Panc1 (cell line): ENCODE data around the gene TSPAN4. TPM values are rescaled to one million over a fixed set of nuclear protein-coding genes. Genes with fewer than 3 reads are reported as not detected.

Experiments used
- ATAC-seq: fragments of 200-7000 bp; cut with Tn5 transposase; 2 replicates; pipeline ENCODE4 v1.9.1; 2020; ENCODE audit warnings: mild to moderate bottlenecking, moderate library complexity
- BruUV-seq: library from RNA; stranded (reverse); fragments of 400-500 nt; replicated peaks from 2 replicates; lab custom pipeline; 2021; lab: Mats Ljungman, UMichigan
- CTCF ChIA-PET: fragments of 300-600 bp; sonication (Branson Sonifier 250); formaldehyde crosslinking; loops from one replicate; lab custom pipeline; 2022; ENCODE audit warnings: antibody characterized with exemption; lab: Charles Lee
- POLR2A ChIA-PET: fragments of 300-600 bp; sonication (Branson Sonifier 250); formaldehyde crosslinking; loops from one replicate; lab custom pipeline; 2022; ENCODE audit warnings: antibody characterized with exemption; lab: Charles Lee
- DNase-seq: peaks from one replicate; pipeline ENCODE4 v3.0.0-alpha.2; 2010; ENCODE audit warnings: low read depth, low spot score
- H3K27ac ChIP-seq: 2 replicates; pipeline ENCODE4 v1.5.1; 2011; ENCODE audit warnings: mild to moderate bottlenecking, low read length, inconsistent platforms
- H3K27me3 ChIP-seq: fragments of 200-500 bp; sonication (Bioruptor generic); 2 replicates; pipeline ENCODE4 v1.6.0; 2014; ENCODE audit warnings: low read length, inconsistent platforms; ENCODE audit not compliant: control insufficient read depth, insufficient read depth
- H3K36me3 ChIP-seq: fragments of 200-500 bp; sonication (Bioruptor generic); 2 replicates; pipeline ENCODE4 v1.5.1; 2014; ENCODE audit warnings: inconsistent platforms, mild to moderate bottlenecking, low read length, moderate library complexity; ENCODE audit not compliant: control insufficient read depth, insufficient read depth
- H3K4me1 ChIP-seq: 2 replicates; pipeline ENCODE4 v1.5.1; 2011; ENCODE audit warnings: inconsistent platforms, mild to moderate bottlenecking, low read length, moderate library complexity; ENCODE audit not compliant: control insufficient read depth, insufficient read depth
- H3K4me3 ChIP-seq, 2 experiments: 2 replicates each; pipeline ENCODE4 v1.5.1; 2011 to 2012; ENCODE audit warnings: low read depth in 2 of 2, low read length in 2 of 2, mild to moderate bottlenecking in 2 of 2, inconsistent platforms in 1 of 2, moderate library complexity in 1 of 2
- H3K9me3 ChIP-seq: fragments of 200-500 bp; sonication (Bioruptor generic); 2 replicates; pipeline ENCODE4 v1.5.1; 2014; ENCODE audit warnings: low read depth, mild to moderate bottlenecking, inconsistent platforms, low read length, moderate library complexity; ENCODE audit not compliant: control insufficient read depth, insufficient read depth
- POLR2AphosphoS5 ChIP-seq: IDR thresholded peaks from 2 replicates; pipeline ENCODE4 v1.6.1; 2012; ENCODE audit warnings: mild to moderate bottlenecking, low read depth, low read length, moderate library complexity
- SIN3A ChIP-seq: IDR thresholded peaks from 2 replicates; pipeline ENCODE4 v1.6.1; 2012; ENCODE audit warnings: low read depth, mild to moderate bottlenecking, low read length, moderate library complexity, borderline replicate concordance; ENCODE audit not compliant: insufficient read depth
- TCF7L2 ChIP-seq: IDR thresholded peaks from 2 replicates; pipeline ENCODE4 v1.6.1; 2011; ENCODE audit warnings: mild to moderate bottlenecking, low read depth, low read length, inconsistent platforms
- in situ Hi-C: cut with HindIII; loops from 2 replicates; pipeline ENCODE4 v1.10.0; 2016; ENCODE audit warnings: low sequenced_read_pairs, low pct_unique_long_range_greater_than_20kb
- intact Hi-C: fragments of 100-400 bp; cut with micrococcal nuclease; formaldehyde crosslinking; loops from one replicate; pipeline ENCODE4 v1.10.0; 2022; ENCODE audit not compliant: unreplicated experiment
- total RNA-seq: library from RNA; stranded (reverse); gene quantifications from one replicate; pipeline ENCODE4 v1.2.1, GENCODE V29; 2021; ENCODE audit not compliant: unreplicated experiment
- TF ChIP-seq, protein P1 (sequence below): fragments of 450-650 bp; IDR thresholded peaks from 2 replicates; pipeline ENCODE4 v1.5.1; 2017; ENCODE audit warnings: mild to moderate bottlenecking
- TF ChIP-seq, protein P2 (sequence below), 2 experiments: IDR thresholded peaks; 2 replicates each; pipeline ENCODE4 v1.6.1; 2011 to 2012; ENCODE audit warnings: low read depth in 2 of 2, control low read depth in 1 of 2, low read length in 1 of 2, mild to moderate bottlenecking in 1 of 2, moderate library complexity in 1 of 2; ENCODE audit not compliant: insufficient read depth in 1 of 2

TSPAN4 gene
- total RNA-seq, 1 experiment from 2014 or later, result 187 TPM

DNA sequence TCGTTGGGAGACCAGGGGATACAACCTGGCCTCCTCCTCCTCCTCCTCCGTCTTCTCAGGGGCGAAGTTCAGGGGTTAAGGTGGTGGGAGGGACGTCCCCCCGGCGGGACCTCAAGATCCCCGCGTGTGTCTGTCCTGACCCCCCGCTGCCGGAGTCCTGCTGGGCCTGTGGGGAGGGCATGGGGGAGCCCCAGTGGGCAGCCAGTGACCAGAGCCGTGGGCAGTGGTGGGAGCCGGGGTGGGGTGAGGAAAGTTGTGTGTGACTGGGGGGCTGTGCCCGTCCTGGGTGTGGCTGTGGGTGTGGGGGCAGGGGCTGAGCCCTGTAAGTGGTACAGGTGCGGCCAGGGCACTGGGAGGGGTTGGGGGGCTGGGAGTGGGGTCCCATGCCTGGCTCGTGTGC lies 10.1 kb downstream of the TSPAN4 start:
- ChIA-PET POLR2A (no interaction called here), CTCF (interaction anchor here (0.7 kb wide), 1 partner anchor 236 kb away, joined by 4 read pairs; no protein-coding TSS in a partner anchor)
- Histone ChIP-seq H3K9me3 (no peaks in the 10 kb centered on the region), H3K4me1 (peaks cover 45% of the 10 kb centered on the region), H3K4me3 (no peak overlapping the region), H3K36me3 (peaks cover 3% of the 10 kb centered on the region; the same call in 1 of the 2 replicates), H3K27me3 (no peaks in the 10 kb centered on the region), H3K27ac (no peak overlapping the region; the same call in 1 of the 2 replicates)
- no peak for TF ChIP-seq TCF7L2
- TF ChIP-seq, protein P1, sequence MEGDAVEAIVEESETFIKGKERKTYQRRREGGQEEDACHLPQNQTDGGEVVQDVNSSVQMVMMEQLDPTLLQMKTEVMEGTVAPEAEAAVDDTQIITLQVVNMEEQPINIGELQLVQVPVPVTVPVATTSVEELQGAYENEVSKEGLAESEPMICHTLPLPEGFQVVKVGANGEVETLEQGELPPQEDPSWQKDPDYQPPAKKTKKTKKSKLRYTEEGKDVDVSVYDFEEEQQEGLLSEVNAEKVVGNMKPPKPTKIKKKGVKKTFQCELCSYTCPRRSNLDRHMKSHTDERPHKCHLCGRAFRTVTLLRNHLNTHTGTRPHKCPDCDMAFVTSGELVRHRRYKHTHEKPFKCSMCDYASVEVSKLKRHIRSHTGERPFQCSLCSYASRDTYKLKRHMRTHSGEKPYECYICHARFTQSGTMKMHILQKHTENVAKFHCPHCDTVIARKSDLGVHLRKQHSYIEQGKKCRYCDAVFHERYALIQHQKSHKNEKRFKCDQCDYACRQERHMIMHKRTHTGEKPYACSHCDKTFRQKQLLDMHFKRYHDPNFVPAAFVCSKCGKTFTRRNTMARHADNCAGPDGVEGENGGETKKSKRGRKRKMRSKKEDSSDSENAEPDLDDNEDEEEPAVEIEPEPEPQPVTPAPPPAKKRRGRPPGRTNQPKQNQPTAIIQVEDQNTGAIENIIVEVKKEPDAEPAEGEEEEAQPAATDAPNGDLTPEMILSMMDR, result no peak
- no peak for TF ChIP-seq SIN3A
- TF ChIP-seq POLR2AphosphoS5, result no peak
- TF ChIP-seq, protein P2, sequence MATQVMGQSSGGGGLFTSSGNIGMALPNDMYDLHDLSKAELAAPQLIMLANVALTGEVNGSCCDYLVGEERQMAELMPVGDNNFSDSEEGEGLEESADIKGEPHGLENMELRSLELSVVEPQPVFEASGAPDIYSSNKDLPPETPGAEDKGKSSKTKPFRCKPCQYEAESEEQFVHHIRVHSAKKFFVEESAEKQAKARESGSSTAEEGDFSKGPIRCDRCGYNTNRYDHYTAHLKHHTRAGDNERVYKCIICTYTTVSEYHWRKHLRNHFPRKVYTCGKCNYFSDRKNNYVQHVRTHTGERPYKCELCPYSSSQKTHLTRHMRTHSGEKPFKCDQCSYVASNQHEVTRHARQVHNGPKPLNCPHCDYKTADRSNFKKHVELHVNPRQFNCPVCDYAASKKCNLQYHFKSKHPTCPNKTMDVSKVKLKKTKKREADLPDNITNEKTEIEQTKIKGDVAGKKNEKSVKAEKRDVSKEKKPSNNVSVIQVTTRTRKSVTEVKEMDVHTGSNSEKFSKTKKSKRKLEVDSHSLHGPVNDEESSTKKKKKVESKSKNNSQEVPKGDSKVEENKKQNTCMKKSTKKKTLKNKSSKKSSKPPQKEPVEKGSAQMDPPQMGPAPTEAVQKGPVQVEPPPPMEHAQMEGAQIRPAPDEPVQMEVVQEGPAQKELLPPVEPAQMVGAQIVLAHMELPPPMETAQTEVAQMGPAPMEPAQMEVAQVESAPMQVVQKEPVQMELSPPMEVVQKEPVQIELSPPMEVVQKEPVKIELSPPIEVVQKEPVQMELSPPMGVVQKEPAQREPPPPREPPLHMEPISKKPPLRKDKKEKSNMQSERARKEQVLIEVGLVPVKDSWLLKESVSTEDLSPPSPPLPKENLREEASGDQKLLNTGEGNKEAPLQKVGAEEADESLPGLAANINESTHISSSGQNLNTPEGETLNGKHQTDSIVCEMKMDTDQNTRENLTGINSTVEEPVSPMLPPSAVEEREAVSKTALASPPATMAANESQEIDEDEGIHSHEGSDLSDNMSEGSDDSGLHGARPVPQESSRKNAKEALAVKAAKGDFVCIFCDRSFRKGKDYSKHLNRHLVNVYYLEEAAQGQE (IDR thresholded peaks at IDR 0.05; ENCODE audit: insufficient read depth in 1 of 2, low read depth in 2 of 2, low read length in 1 of 2), result no peak
- intact Hi-C loops (no loop called here), in situ Hi-C loops (no loop called here)
- no TSS peak for BruUV-seq
- no peak for ATAC-seq
- DNase-seq, result no peak

DNA sequence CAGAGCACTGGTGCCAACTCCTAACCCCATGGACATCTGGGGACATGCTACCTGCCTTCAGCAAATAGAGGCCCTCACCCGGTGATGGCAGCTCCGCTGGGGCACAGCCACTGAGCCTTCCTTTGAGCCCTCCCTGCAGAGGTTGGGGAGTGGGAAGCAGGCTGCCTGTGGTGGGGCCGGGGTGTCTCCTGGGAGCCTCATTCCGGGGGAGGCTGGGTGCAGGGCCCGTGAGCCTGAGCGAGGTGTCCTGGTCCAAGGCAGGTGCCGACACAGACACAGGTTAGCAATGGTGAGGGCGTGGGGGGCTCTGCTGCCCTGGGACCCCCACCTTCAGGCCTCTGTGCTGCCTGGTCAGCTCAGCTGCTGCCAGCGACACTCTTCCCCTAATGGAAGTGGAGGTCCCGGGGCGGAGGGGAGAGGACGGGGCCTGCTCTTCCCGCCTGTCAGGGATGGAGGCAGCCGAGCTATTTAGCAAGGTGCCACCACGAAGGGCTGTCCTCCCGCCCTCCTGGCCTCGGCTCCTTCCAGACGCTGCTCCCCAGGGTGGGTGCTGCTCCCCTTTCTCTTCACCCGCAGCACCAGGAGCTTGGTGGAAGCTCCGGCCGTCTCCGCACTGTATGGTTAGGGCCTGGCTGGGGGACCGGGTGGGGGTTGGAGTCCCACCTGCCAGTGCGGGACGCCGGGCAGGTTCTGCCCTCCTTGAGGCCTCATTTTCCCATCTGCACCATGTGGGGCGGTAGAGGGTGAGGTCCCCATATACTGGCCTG lies 11.2 kb downstream of the TSPAN4 start:
- ChIA-PET CTCF (no interaction called here), POLR2A (no interaction called here)
- BruUV-seq, result no TSS peak

More for the DNA sequence above, 11.2 kb downstream of the TSPAN4 start:
- no peak for DNase-seq
- peaks cover 3% of the 10 kb centered on the region; the same call in 1 of the 2 replicates for H3K36me3 ChIP-seq
- no peak for ATAC-seq
- H3K4me3 ChIP-seq, result no peak overlapping the region
- in situ Hi-C loops, result no loop called here
- TF ChIP-seq TCF7L2 (no peak), POLR2AphosphoS5 (no peak), SIN3A (no peak)
- TF ChIP-seq, protein P2 (IDR thresholded peaks at IDR 0.05; ENCODE audit: insufficient read depth in 1 of 2, low read depth in 2 of 2, low read length in 1 of 2), result no peak
- TF ChIP-seq, protein P1, result no peak
- H3K27me3 ChIP-seq, result no peaks in the 10 kb centered on the region
- H3K9me3 ChIP-seq, result no peaks in the 10 kb centered on the region
- intact Hi-C loops, result no loop called here
- H3K27ac ChIP-seq, result no peak overlapping the region
- peaks cover 37% of the 10 kb centered on the region for H3K4me1 ChIP-seq
